ENCODE results near the gene MKNK2. TPM values are rescaled to one million over a fixed set of nuclear protein-coding genes. Genes with fewer than 3 reads are reported as not detected.

Gene MKNK2
- total and polyA plus RNA-seq, 2 donors (not counting 3 experiments of a cell fraction or from before 2014, with no cell fraction given), result 65.1 to 86.1 TPM

- POLR2A ChIA-PET, result no interaction called here
- Histone ChIP-seq H3K27me3 (ENCODE audit: control insufficient read depth in 2 of 2, insufficient read depth in 2 of 2, low read length in 2 of 2) (no peaks in the 10 kb centered on the region), H3K36me3 (ENCODE audit: control insufficient read depth in 2 of 2, extremely low read depth in 1 of 2, insufficient read depth in 2 of 2, low read length in 2 of 2) (peaks cover 0 to 29% of the 10 kb centered on the region in 2 experiments), H3K9ac (replicated peaks; ENCODE audit: extremely low read depth, insufficient read depth, low read length) (no peak overlapping the region), H3K4me1 (ENCODE audit: control insufficient read depth, extremely low read depth, insufficient read depth, low read length) (peaks cover 13% of the 10 kb centered on the region), H3K27ac (ENCODE audit: insufficient read depth, low read depth, low read length) (no peak overlapping the region), H3K4me3 (replicated peaks in 1 of 3; ENCODE audit: insufficient read depth in 1 of 3, low read depth in 1 of 3, low read length in 3 of 3) (no peak overlapping the region), H3K9me3 (replicated peaks; ENCODE audit: control insufficient read depth, insufficient read depth, low read length) (no peaks in the 10 kb centered on the region), H4K20me1 (replicated peaks; ENCODE audit: control insufficient read depth, extremely low read depth, insufficient read depth, low read length) (no peaks in the 10 kb centered on the region), H2AFZ (ENCODE audit: low read depth, low read length) (no peak overlapping the region), H3K4me2 (ENCODE audit: insufficient read depth, low read length) (no peak overlapping the region), H3K9me1 (replicated peaks; ENCODE audit: control insufficient read depth, extremely low read depth, insufficient read depth, low read length) (no peaks in the 10 kb centered on the region), H3K79me2 (ENCODE audit: control insufficient read depth, insufficient read depth, low read length) (no peaks in the 10 kb centered on the region)
- dilution Hi-C loops (cut with MboI; ENCODE audit: extremely low pct_ligation_motif_present, low sequenced_read_pairs) (no loop called here), intact Hi-C loops (cut with micrococcal nuclease) (no loop called here)
- TF ChIP-seq FOS (IDR thresholded peaks at IDR 0.05; ENCODE audit: borderline replicate concordance, insufficient read depth, low read length) (no peak), POLR2AphosphoS5 (IDR thresholded peaks at IDR 0.05; ENCODE audit: insufficient read depth, low read depth, low read length) (no peak), CTCF (IDR thresholded peaks at IDR 0.05; ENCODE audit: extremely low read depth in 1 of 2, insufficient read depth in 1 of 2, low read depth in 1 of 2, low read length in 2 of 2) (no peak), POLR2A (IDR thresholded peaks at IDR 0.05; ENCODE audit: low read depth, low read length) (no peak)
- TF ChIP-seq, protein P1, sequence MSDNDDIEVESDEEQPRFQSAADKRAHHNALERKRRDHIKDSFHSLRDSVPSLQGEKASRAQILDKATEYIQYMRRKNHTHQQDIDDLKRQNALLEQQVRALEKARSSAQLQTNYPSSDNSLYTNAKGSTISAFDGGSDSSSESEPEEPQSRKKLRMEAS (IDR thresholded peaks at IDR 0.05; ENCODE audit: insufficient read depth, insufficient read length), result no peak
- no peak for DNase-seq (ENCODE audit: low read depth, low spot score)
- CTCF ChIA-PET, result no interaction called here
- FAIRE-seq, result no peak
- BruUV-seq (replicated peaks), result no TSS peak
These were observed 14.6 kb downstream of the MKNK2 start for GRCh38 chr19:2036424-2036823.

GRCh38 chr19:2035590-2035991 lies 15.5 kb downstream of the MKNK2 start:
- ChIA-PET POLR2A (no interaction called here), CTCF (interaction anchor here (0.5 kb wide), 1 partner anchor 16 kb away, joined by 3 read pairs; no protein-coding TSS in a partner anchor)
- H3K4me2 ChIP-seq (ENCODE audit: insufficient read depth, low read length), result no peak overlapping the region
- intact Hi-C loops (cut with micrococcal nuclease) (no loop called here), dilution Hi-C loops (cut with MboI; ENCODE audit: extremely low pct_ligation_motif_present, low sequenced_read_pairs) (no loop called here)
- H4K20me1 ChIP-seq (replicated peaks; ENCODE audit: control insufficient read depth, extremely low read depth, insufficient read depth, low read length), result no peaks in the 10 kb centered on the region
- no peak for DNase-seq (ENCODE audit: low read depth, low spot score)
- H3K9ac ChIP-seq (replicated peaks; ENCODE audit: extremely low read depth, insufficient read depth, low read length), result no peak overlapping the region
- H3K9me1 ChIP-seq (replicated peaks; ENCODE audit: control insufficient read depth, extremely low read depth, insufficient read depth, low read length), result no peaks in the 10 kb centered on the region
- H3K4me3 ChIP-seq (replicated peaks in 1 of 3; ENCODE audit: insufficient read depth in 1 of 3, low read depth in 1 of 3, low read length in 3 of 3), result no peak overlapping the region
- no peak overlapping the region for H2AFZ ChIP-seq (ENCODE audit: low read depth, low read length)
- TF ChIP-seq POLR2AphosphoS5 (IDR thresholded peaks at IDR 0.05; ENCODE audit: insufficient read depth, low read depth, low read length), result no peak
- TF ChIP-seq CTCF (IDR thresholded peaks at IDR 0.05; ENCODE audit: extremely low read depth in 1 of 2, insufficient read depth in 1 of 2, low read depth in 1 of 2, low read length in 2 of 2), result no peak
- TF ChIP-seq POLR2A (IDR thresholded peaks at IDR 0.05; ENCODE audit: low read depth, low read length), result no peak
- TF ChIP-seq GATA2 (IDR thresholded peaks at IDR 0.05; ENCODE audit: insufficient read depth, insufficient read length, low read depth, low read length), result no peak
- no peak for TF ChIP-seq MYC (IDR thresholded peaks at IDR 0.05; ENCODE audit: low read depth, low read length)
- TF ChIP-seq FOS (IDR thresholded peaks at IDR 0.05; ENCODE audit: borderline replicate concordance, insufficient read depth, low read length), result no peak
- no peak for TF ChIP-seq JUN (IDR thresholded peaks at IDR 0.05; ENCODE audit: borderline replicate concordance, insufficient read depth, insufficient read length, low read depth)
- no peak for FAIRE-seq
- H3K27ac ChIP-seq (ENCODE audit: insufficient read depth, low read depth, low read length), result no peak overlapping the region
- H3K36me3 ChIP-seq (ENCODE audit: control insufficient read depth in 2 of 2, extremely low read depth in 1 of 2, insufficient read depth in 2 of 2, low read length in 2 of 2), result peaks cover 0 to 21% of the 10 kb centered on the region in 2 experiments
- H3K4me1 ChIP-seq (ENCODE audit: control insufficient read depth, extremely low read depth, insufficient read depth, low read length), result peaks cover 14% of the 10 kb centered on the region
- H3K79me2 ChIP-seq (ENCODE audit: control insufficient read depth, insufficient read depth, low read length), result no peaks in the 10 kb centered on the region
- no TSS peak for BruUV-seq (replicated peaks)
- H3K27me3 ChIP-seq (ENCODE audit: control insufficient read depth in 2 of 2, insufficient read depth in 2 of 2, low read length in 2 of 2), result no peaks in the 10 kb centered on the region
- no peaks in the 10 kb centered on the region for H3K9me3 ChIP-seq (replicated peaks; ENCODE audit: control insufficient read depth, insufficient read depth, low read length)

All from endothelial cell of umbilical vein (primary cell).